IMR-90 (cell line): Measurements from ENCODE around the gene THRB. TPM values are rescaled to one million over a fixed set of nuclear protein-coding genes. Genes with fewer than 3 reads are reported as not detected.

Experiments
- ATAC-seq: fragments of 200-7000 bp; cut with Tn5 transposase; 2 replicates; pipeline ENCODE4 v1.9.1; 2020; ENCODE audit warnings: low read depth, mild to moderate bottlenecking, moderate library complexity
- BruUV-seq: library from RNA; stranded (reverse); fragments of 400-500 nt; replicated peaks from 2 replicates; lab custom pipeline; 2021; lab: Mats Ljungman, UMichigan
- CTCF ChIA-PET: fragments of 300-600 bp; formaldehyde crosslinking; extraction: SDS; loops from one replicate; lab custom pipeline; 2021; ENCODE audit warnings: antibody characterized with exemption; lab: Yijun Ruan, JAX
- POLR2A ChIA-PET: fragments of 300-600 bp; sonication (Branson Sonifier 250); formaldehyde crosslinking; loops from one replicate; lab custom pipeline; 2022; ENCODE audit warnings: antibody characterized with exemption; ENCODE audit not compliant: unreplicated experiment; lab: Charles Lee
- DNase-seq: peaks from one replicate; pipeline ENCODE4 v3.0.0; 2013
- H2AFZ ChIP-seq: replicated peaks from 2 replicates; pipeline ENCODE3; 2013; ENCODE audit warnings: low read length, mild to moderate bottlenecking; ENCODE audit not compliant: poor library complexity
- H2AK5ac ChIP-seq: 2 replicates; pipeline ENCODE4 v1.6.1; 2013; ENCODE audit warnings: low read depth, low read length, inconsistent platforms
- H2AK9ac ChIP-seq: replicated peaks from 2 replicates; pipeline ENCODE3; 2013; ENCODE audit warnings: mild to moderate bottlenecking, low read depth, low read length, moderate library complexity; ENCODE audit not compliant: poor library complexity
- H2BK120ac ChIP-seq: 2 replicates; pipeline ENCODE4 v1.6.1; 2013; ENCODE audit warnings: low read depth, low read length, inconsistent platforms
- H2BK15ac ChIP-seq: 3 replicates; pipeline ENCODE4 v1.6.1; 2013; ENCODE audit warnings: low read depth, low read length, inconsistent platforms
- H2BK20ac ChIP-seq: 2 replicates; pipeline ENCODE4 v1.6.1; 2013; ENCODE audit warnings: low read depth, mild to moderate bottlenecking, inconsistent platforms, low read length, moderate library complexity
- H2BK5ac ChIP-seq: 2 replicates; pipeline ENCODE4 v1.6.1; 2013; ENCODE audit warnings: mild to moderate bottlenecking, low read depth, low read length, inconsistent platforms; ENCODE audit not compliant: poor library complexity, severe bottlenecking
- H3K14ac ChIP-seq: replicated peaks from 2 replicates; pipeline ENCODE4 v1.6.1; 2013; ENCODE audit warnings: low read depth, low read length, inconsistent platforms
- H3K18ac ChIP-seq: 2 replicates; pipeline ENCODE4 v1.6.1; 2013; ENCODE audit warnings: low read depth, low read length, control low read depth
- H3K23ac ChIP-seq: 2 replicates; pipeline ENCODE4 v1.6.1; 2013; ENCODE audit warnings: low read depth, low read length, inconsistent platforms
- H3K27ac ChIP-seq: 2 replicates; pipeline ENCODE4 v1.5.1; 2013; ENCODE audit warnings: mild to moderate bottlenecking, control low read depth, low read length; ENCODE audit not compliant: insufficient read depth
- H3K27me3 ChIP-seq: 2 replicates; pipeline ENCODE4 v1.6.1; 2013; ENCODE audit warnings: low read length; ENCODE audit not compliant: control insufficient read depth, insufficient read depth
- H3K36me3 ChIP-seq: 2 replicates; pipeline ENCODE4 v1.6.1; 2013; ENCODE audit warnings: low read length, mixed read lengths; ENCODE audit not compliant: control insufficient read depth, insufficient read depth
- H3K4ac ChIP-seq: 2 replicates; pipeline ENCODE4 v1.6.1; 2013; ENCODE audit warnings: low read depth, low read length, inconsistent platforms
- H3K4me1 ChIP-seq: 2 replicates; pipeline ENCODE4 v1.6.1; 2013; ENCODE audit warnings: low read length, mixed read lengths; ENCODE audit not compliant: control insufficient read depth, insufficient read depth
- H3K4me2 ChIP-seq: 2 replicates; pipeline ENCODE4 v1.6.1; 2013; ENCODE audit warnings: low read depth, mild to moderate bottlenecking, control low read depth, low read length, moderate library complexity
- H3K4me3 ChIP-seq: 2 replicates; pipeline ENCODE4 v1.5.1; 2013; ENCODE audit warnings: low read depth, mild to moderate bottlenecking, control low read depth, low read length, moderate library complexity; ENCODE audit not compliant: insufficient read depth
- H3K56ac ChIP-seq: 2 replicates; pipeline ENCODE4 v1.6.1; 2013; ENCODE audit warnings: low read length, inconsistent platforms; ENCODE audit not compliant: insufficient read depth; ENCODE audit errors: extremely low read depth
- H3K79me1 ChIP-seq, 2 experiments: 2 replicates each; pipeline ENCODE4 v1.6.1; 2013; ENCODE audit warnings: low read length in 2 of 2, inconsistent platforms in 1 of 2, low read depth in 1 of 2
- H3K9ac ChIP-seq: 2 replicates; pipeline ENCODE4 v1.6.1; 2013; ENCODE audit warnings: low read depth, low read length, control low read depth
- H3K9me1 ChIP-seq: 2 replicates; pipeline ENCODE4 v1.6.1; 2013; ENCODE audit warnings: low read length, inconsistent platforms; ENCODE audit not compliant: insufficient read depth
- H3K9me3 ChIP-seq: 2 replicates; pipeline ENCODE4 v1.6.1; 2013; ENCODE audit warnings: low read length; ENCODE audit not compliant: control insufficient read depth, insufficient read depth
- H4K20me1 ChIP-seq: 2 replicates; pipeline ENCODE4 v1.6.1; 2013; ENCODE audit warnings: low read length, inconsistent platforms; ENCODE audit not compliant: insufficient read depth
- H4K5ac ChIP-seq: 2 replicates; pipeline ENCODE4 v1.6.1; 2013; ENCODE audit warnings: mild to moderate bottlenecking, low read depth, low read length, control low read depth
- H4K8ac ChIP-seq, 2 experiments: 2 replicates each; pipeline ENCODE4 v1.6.1; 2013; ENCODE audit warnings: low read depth in 2 of 2, low read length in 2 of 2, control low read depth in 1 of 2, inconsistent platforms in 1 of 2
- H4K91ac ChIP-seq: 2 replicates; pipeline ENCODE4 v1.6.1; 2013; ENCODE audit warnings: low read depth, low read length, inconsistent platforms; ENCODE audit not compliant: insufficient read depth
- BHLHE40 ChIP-seq: fragments of 150-350 bp; IDR thresholded peaks from 2 replicates; pipeline ENCODE4 v1.6.1; 2016; ENCODE audit warnings: mild to moderate bottlenecking, low read depth, low read length
- CEBPB ChIP-seq: IDR thresholded peaks from 2 replicates; pipeline ENCODE4 v1.6.1; 2012; ENCODE audit warnings: low read depth, low read length, improper control_type of control experiment
- CHD1 ChIP-seq: IDR thresholded peaks from 2 replicates; pipeline ENCODE4 v1.6.1; 2012; ENCODE audit warnings: low read depth, low read length, improper control_type of control experiment
- CTCF ChIP-seq: conservative IDR thresholded peaks from 2 replicates; pipeline ENCODE4 v1.5.1; 2012; ENCODE audit warnings: mild to moderate bottlenecking, low read depth, low read length, improper control_type of control experiment
- FOS ChIP-seq: fragments of 150-350 bp; IDR thresholded peaks from 2 replicates; pipeline ENCODE4 v1.6.1; 2016; ENCODE audit warnings: low read depth, low read length
- MAFK ChIP-seq: IDR thresholded peaks from 2 replicates; pipeline ENCODE4 v1.6.1; 2012; ENCODE audit warnings: low read depth, low read length, improper control_type of control experiment
- MAZ ChIP-seq: IDR thresholded peaks from 2 replicates; pipeline ENCODE4 v1.6.1; 2012; ENCODE audit warnings: low read depth, mild to moderate bottlenecking, low read length, improper control_type of control experiment, moderate library complexity, borderline replicate concordance
- MXI1 ChIP-seq: IDR thresholded peaks from 2 replicates; pipeline ENCODE4 v1.6.1; 2012; ENCODE audit warnings: low read depth, mild to moderate bottlenecking, low read length, moderate library complexity, borderline replicate concordance
- NFE2L2 ChIP-seq: fragments of 150-350 bp; IDR thresholded peaks from 2 replicates; pipeline ENCODE4 v1.6.1; 2016; ENCODE audit warnings: low read depth, mild to moderate bottlenecking, low read length
- POLR2A ChIP-seq: IDR thresholded peaks from 2 replicates; pipeline ENCODE4 v1.6.1; 2012; ENCODE audit warnings: mild to moderate bottlenecking, low read depth, low read length
- RAD21 ChIP-seq: IDR thresholded peaks from 2 replicates; pipeline ENCODE4 v1.6.1; 2012; ENCODE audit warnings: low read length, improper control_type of control experiment
- RCOR1 ChIP-seq: IDR thresholded peaks from 2 replicates; pipeline ENCODE4 v1.6.1; 2012; ENCODE audit warnings: mild to moderate bottlenecking, low read length, improper control_type of control experiment; ENCODE audit not compliant: insufficient replicate concordance
- RFX5 ChIP-seq: IDR thresholded peaks from 2 replicates; pipeline ENCODE4 v1.8.0; 2012; ENCODE audit warnings: low read depth, mild to moderate bottlenecking, low read length, moderate library complexity
- SMC3 ChIP-seq: fragments of 150-350 bp; IDR thresholded peaks from 2 replicates; pipeline ENCODE4 v1.6.1; 2016; ENCODE audit warnings: low read depth, mild to moderate bottlenecking, antibody characterized with exemption, low read length, moderate library complexity
- WGBS, 2 experiments: methylation state at CpG; one replicate each; pipeline versions ENCODE4 v1.1.5 to v1.1.7; 2013; ENCODE audit warnings: missing lambda C conversion rate in 2 of 2; ENCODE audit not compliant: insufficient read length in 1 of 2; ENCODE audit errors: extremely low coverage in 2 of 2; 5-methylcytosine and 5-hydroxymethylcytosine counted together
- dilution Hi-C: fragments of 300-500 bp; cut with HindIII; formaldehyde crosslinking; loops from one replicate; pipeline ENCODE4 v1.14.3; 2018; ENCODE audit warnings: low sequenced_read_pairs; ENCODE audit not compliant: unreplicated experiment
- in situ Hi-C: fragments of 300-500 bp; cut with MboI; formaldehyde crosslinking; loops from 3 replicates; pipeline ENCODE4 v1.14.3; 2019; ENCODE audit warnings: low sequenced_read_pairs, inconsistent platforms, mixed read lengths
- intact Hi-C: fragments of 100-400 bp; cut with micrococcal nuclease; formaldehyde crosslinking; loops from 2 replicates; pipeline ENCODE4 v1.10.0; 2022
- polyA plus RNA-seq, 3 experiments: library from polyadenylated mRNA; depleted of rRNA; stranded (reverse); fragments of >200 nt; gene quantifications; 2 replicates each; pipeline ENCODE4 v1.2.3, GENCODE V29; 2012; ENCODE audit warnings: low replicate concordance in 1 of 3
- total RNA-seq: library from RNA; depleted of rRNA; stranded (reverse); fragments of >200 nt; gene quantifications from 2 replicates; pipeline ENCODE4 v1.2.3, GENCODE V29; 2012
- TF ChIP-seq, protein P1 (sequence below): fragments of 150-350 bp; IDR thresholded peaks from 2 replicates; pipeline ENCODE4 v1.6.1; 2017; ENCODE audit warnings: mild to moderate bottlenecking, antibody characterized with exemption, low read length, low read depth
- TF ChIP-seq, protein P2 (sequence below): fragments of 150-350 bp; IDR thresholded peaks from 2 replicates; pipeline ENCODE4 v1.6.1; 2016; ENCODE audit warnings: low read depth, mild to moderate bottlenecking, low read length, moderate library complexity, borderline replicate concordance

Gene THRB
- total and polyA plus RNA-seq, 2 of the 4 experiments (the other 2 are of a cell fraction): under 0.01 TPM; not detected in 1

DNA sequence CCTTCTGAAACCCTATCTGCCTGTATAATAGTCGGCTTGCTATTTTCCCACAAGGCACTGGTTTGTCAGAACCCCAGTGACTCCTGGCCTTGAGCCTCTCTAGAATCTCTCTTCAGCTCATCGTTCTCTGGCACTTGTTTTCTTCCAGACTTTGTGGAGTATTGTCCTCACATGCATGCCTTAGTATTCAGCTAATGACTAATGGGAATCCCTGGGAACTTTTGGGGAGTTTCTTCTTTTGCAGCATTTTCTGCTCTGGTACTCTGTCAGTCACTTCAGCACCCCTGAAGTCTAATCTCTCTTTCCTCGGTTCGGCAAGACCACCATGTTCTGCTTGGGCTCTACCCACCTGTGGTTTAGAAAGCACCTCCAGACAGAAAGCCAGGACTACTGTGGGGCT is 35.8 kb upstream of the THRB start:
- Histone ChIP-seq H3K9me1 (no peaks in the 10 kb centered on the region), H2AFZ (no peak overlapping the region), H3K4ac (no peak overlapping the region), H3K23ac (no peak overlapping the region), H3K4me3 (no peak overlapping the region), H4K5ac (no peak overlapping the region), H2AK9ac (no peak overlapping the region), H3K4me1 (no peaks in the 10 kb centered on the region), H2BK5ac (no peak overlapping the region), H4K8ac (no peak overlapping the region), H2BK120ac (no peak overlapping the region), H3K9ac (no peak overlapping the region), H3K79me1 (no peaks in the 10 kb centered on the region), H3K14ac (no peak overlapping the region), H2AK5ac (no peak overlapping the region), H4K91ac (no peak overlapping the region), H3K9me3 (no peaks in the 10 kb centered on the region), H3K18ac (no peak overlapping the region), H3K56ac (no peak overlapping the region), H2BK20ac (no peak overlapping the region), H3K36me3 (no peaks in the 10 kb centered on the region), H3K27ac (no peak overlapping the region), H3K27me3 (no peaks in the 10 kb centered on the region), H3K4me2 (no peak overlapping the region), H2BK15ac (no peak overlapping the region), H4K20me1 (no peaks in the 10 kb centered on the region)
- intact Hi-C loops (no loop called here), in situ Hi-C loops (no loop called here), dilution Hi-C loops (no loop called here)
- no peak for TF ChIP-seq RCOR1
- TF ChIP-seq CTCF: no peak
- no peak for TF ChIP-seq POLR2A
- TF ChIP-seq, protein P1, sequence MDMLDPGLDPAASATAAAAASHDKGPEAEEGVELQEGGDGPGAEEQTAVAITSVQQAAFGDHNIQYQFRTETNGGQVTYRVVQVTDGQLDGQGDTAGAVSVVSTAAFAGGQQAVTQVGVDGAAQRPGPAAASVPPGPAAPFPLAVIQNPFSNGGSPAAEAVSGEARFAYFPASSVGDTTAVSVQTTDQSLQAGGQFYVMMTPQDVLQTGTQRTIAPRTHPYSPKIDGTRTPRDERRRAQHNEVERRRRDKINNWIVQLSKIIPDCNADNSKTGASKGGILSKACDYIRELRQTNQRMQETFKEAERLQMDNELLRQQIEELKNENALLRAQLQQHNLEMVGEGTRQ: no peak
- TF ChIP-seq CHD1: no peak
- no peak for TF ChIP-seq MAFK
- TF ChIP-seq RFX5: no peak
- TF ChIP-seq SMC3: no peak
- no peak for TF ChIP-seq RAD21
- no peak for TF ChIP-seq CEBPB
- no peak for TF ChIP-seq MAZ
- TF ChIP-seq, protein P2, sequence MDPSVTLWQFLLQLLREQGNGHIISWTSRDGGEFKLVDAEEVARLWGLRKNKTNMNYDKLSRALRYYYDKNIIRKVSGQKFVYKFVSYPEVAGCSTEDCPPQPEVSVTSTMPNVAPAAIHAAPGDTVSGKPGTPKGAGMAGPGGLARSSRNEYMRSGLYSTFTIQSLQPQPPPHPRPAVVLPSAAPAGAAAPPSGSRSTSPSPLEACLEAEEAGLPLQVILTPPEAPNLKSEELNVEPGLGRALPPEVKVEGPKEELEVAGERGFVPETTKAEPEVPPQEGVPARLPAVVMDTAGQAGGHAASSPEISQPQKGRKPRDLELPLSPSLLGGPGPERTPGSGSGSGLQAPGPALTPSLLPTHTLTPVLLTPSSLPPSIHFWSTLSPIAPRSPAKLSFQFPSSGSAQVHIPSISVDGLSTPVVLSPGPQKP: no peak
- no peak for TF ChIP-seq BHLHE40
- no peak for TF ChIP-seq FOS
- no peak for TF ChIP-seq NFE2L2
- no peak for TF ChIP-seq MXI1
- no CpG with 5 or more reads among the region's 4 CpGs for WGBS, 2 experiments
- ATAC-seq (no peak), DNase-seq (no peak)
- CTCF ChIA-PET: interaction anchor here (0.6 kb wide), 1 partner anchor 952 kb away, joined by 3 read pairs; no protein-coding TSS in a partner anchor
- no TSS peak for BruUV-seq
- POLR2A ChIA-PET: no interaction called here
